Osteocyte (in vitro differentiated cells): ENCODE results near the gene KIRREL3. TPM values are rescaled to one million over a fixed set of nuclear protein-coding genes. Genes with fewer than 3 reads are reported as not detected.

ENCODE experiments used
- DNase-seq: peaks from one replicate; pipeline ENCODE4 v3.0.0; 2021; ENCODE audit warnings: mixed read lengths; ENCODE audit not compliant: unreplicated experiment; ENCODE audit errors: extremely low spot score
- H3K27ac Mint-ChIP-seq: one replicate; pipeline ENCODE4 v1.8.0; 2021; ENCODE audit warnings: mild to moderate bottlenecking, mixed read lengths; ENCODE audit not compliant: unreplicated experiment
- H3K27me3 Mint-ChIP-seq: one replicate; pipeline ENCODE4 v1.8.0; 2021; ENCODE audit warnings: mixed read lengths; ENCODE audit not compliant: unreplicated experiment
- H3K36me3 Mint-ChIP-seq: one replicate; pipeline ENCODE4 v1.8.0; 2021; ENCODE audit warnings: mixed read lengths; ENCODE audit not compliant: unreplicated experiment
- H3K4me1 Mint-ChIP-seq: one replicate; pipeline ENCODE4 v1.8.0; 2021; ENCODE audit warnings: mixed read lengths; ENCODE audit not compliant: unreplicated experiment
- H3K4me3 Mint-ChIP-seq: one replicate; pipeline ENCODE4 v1.8.0; 2021; ENCODE audit warnings: mild to moderate bottlenecking, moderate library complexity, mixed read lengths; ENCODE audit not compliant: unreplicated experiment
- H3K9me3 Mint-ChIP-seq: one replicate; pipeline ENCODE4 v1.8.0; 2021; ENCODE audit warnings: mixed read lengths; ENCODE audit not compliant: unreplicated experiment
- CTCF ChIP-seq: fragments of 200-600 bp; sonication (generic); IDR thresholded peaks from 2 replicates; pipeline ENCODE4 v1.5.0; 2021; ENCODE audit warnings: antibody characterized with exemption, mild to moderate bottlenecking, moderate library complexity
- total RNA-seq: library from RNA; stranded (reverse); gene quantifications from 2 replicates; pipeline ENCODE4 v1.2.1, GENCODE V29; 2021

The KIRREL3 gene
- total RNA-seq, 1 donor from 2014 or later = 1.2 TPM

DNA sequence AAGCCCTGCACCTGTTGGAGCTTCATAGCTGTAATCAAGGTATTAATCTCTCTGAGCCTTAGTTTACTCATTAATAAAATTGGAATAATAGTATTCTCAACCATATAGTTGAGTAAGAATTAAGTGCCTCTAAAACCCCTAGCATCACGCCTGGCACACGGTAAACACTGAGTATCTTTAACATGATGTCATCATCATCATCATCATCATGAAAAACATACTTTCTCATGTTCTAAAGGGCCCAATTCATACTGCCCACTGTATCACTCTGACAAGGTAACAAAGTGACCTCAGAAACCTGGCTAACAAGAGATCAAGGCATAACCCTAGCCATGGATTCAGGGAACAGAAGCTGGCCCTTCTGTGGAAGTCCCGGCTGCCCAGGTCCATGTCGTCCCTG is 58.4 kb downstream of the KIRREL3 start:
- Mint-ChIP-seq H3K4me1 (no peaks in the 10 kb centered on the region), H3K4me3 (no peak overlapping the region), H3K9me3 (no peaks in the 10 kb centered on the region), H3K36me3 (no peaks in the 10 kb centered on the region), H3K27ac (no peak overlapping the region), H3K27me3 (no peaks in the 10 kb centered on the region)
- DNase-seq = no peak
- TF ChIP-seq CTCF = no peak

- no peak for TF ChIP-seq CTCF
- DNase-seq = no peak
- Mint-ChIP-seq H3K4me3 (no peak overlapping the region), H3K27ac (no peak overlapping the region), H3K36me3 (no peaks in the 10 kb centered on the region), H3K4me1 (no peaks in the 10 kb centered on the region), H3K27me3 (no peaks in the 10 kb centered on the region), H3K9me3 (no peaks in the 10 kb centered on the region)
These were observed 61.0 kb downstream of the KIRREL3 start for GRCh38 chr11:126939552-126939951.

DNA sequence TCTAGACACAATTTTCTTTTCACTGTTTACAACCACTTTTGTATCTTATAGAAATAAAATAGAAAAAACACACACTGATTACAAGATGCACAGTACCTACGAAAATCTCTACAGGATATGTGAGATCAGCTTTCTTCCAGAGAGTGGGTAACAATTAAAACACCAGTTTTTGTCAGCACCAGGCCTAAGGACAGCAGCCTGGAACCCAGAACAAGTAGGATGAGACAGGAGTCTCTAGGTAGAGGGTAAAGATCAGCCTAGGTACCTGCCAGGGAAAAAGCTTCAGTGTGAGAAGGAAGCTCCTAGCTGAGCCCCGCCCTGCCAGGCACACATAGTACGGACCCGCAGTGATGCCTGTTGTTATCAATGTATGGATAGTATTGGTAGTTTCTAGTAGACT is 61.9 kb downstream of the KIRREL3 start:
- no peak overlapping the region for H3K27ac Mint-ChIP-seq
- no peaks in the 10 kb centered on the region for H3K36me3 Mint-ChIP-seq
- peaks cover 8% of the 10 kb centered on the region for H3K9me3 Mint-ChIP-seq
- no peak for DNase-seq
- H3K4me1 Mint-ChIP-seq = no peaks in the 10 kb centered on the region
- H3K27me3 Mint-ChIP-seq = no peaks in the 10 kb centered on the region
- no peak for TF ChIP-seq CTCF
- no peak overlapping the region for H3K4me3 Mint-ChIP-seq

- peaks cover 9% of the 10 kb centered on the region for H3K4me1 Mint-ChIP-seq
- H3K27ac Mint-ChIP-seq = no peak overlapping the region
- H3K9me3 Mint-ChIP-seq = peaks cover 13% of the 10 kb centered on the region
These were observed 70.3 kb downstream of the KIRREL3 start for GRCh38 chr11:126930091-126930841.

More at GRCh38 chr11:126930091-126930841, 70.3 kb downstream of the KIRREL3 start:
- Mint-ChIP-seq H3K4me3 (no peak overlapping the region), H3K27me3 (no peaks in the 10 kb centered on the region), H3K36me3 (no peaks in the 10 kb centered on the region)
- TF ChIP-seq CTCF = no peak
- no peak for DNase-seq
